ENCODE data around the gene CHRND. TPM values are rescaled to one million over a fixed set of nuclear protein-coding genes. Genes with fewer than 3 reads are reported as not detected.

CHRND gene
- total and polyA plus RNA-seq, 4 donors, result not detected

DNA sequence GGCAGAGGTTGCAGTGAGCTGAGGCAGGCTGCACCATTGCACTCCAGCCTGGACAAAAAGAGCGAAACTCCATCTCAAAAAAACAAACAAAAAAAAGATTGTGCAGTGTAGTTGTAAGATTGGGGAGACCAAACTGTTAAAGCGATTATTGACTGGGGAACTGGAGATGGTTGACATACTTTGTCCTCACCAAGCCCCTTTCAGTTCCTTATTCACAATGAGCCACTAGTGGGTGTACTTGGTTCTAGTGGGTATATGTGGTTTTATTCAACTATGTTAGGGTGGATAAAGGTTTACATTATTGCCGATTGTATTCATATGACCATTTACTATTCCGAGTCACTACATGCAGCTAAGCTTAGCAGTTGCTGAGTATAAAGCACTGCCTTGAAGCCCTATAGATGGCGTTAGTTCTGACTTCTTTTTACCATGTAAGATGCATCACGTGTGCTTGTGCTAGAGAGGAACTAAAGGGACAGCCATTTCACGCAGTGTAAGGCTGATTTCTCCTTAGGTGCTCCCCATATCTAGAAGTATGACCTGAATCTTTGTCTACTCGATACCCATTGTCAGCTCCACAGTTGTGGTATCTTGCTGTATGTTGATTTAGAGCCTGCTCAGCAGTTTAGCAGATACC, 36.7 kb downstream of the CHRND start (continued):
- TF ChIP-seq TAF1 (conservative IDR thresholded peaks at IDR 0.05), result no peak
- TF ChIP-seq RXRA (IDR thresholded peaks at IDR 0.05), result no peak
- TF ChIP-seq, protein P1, sequence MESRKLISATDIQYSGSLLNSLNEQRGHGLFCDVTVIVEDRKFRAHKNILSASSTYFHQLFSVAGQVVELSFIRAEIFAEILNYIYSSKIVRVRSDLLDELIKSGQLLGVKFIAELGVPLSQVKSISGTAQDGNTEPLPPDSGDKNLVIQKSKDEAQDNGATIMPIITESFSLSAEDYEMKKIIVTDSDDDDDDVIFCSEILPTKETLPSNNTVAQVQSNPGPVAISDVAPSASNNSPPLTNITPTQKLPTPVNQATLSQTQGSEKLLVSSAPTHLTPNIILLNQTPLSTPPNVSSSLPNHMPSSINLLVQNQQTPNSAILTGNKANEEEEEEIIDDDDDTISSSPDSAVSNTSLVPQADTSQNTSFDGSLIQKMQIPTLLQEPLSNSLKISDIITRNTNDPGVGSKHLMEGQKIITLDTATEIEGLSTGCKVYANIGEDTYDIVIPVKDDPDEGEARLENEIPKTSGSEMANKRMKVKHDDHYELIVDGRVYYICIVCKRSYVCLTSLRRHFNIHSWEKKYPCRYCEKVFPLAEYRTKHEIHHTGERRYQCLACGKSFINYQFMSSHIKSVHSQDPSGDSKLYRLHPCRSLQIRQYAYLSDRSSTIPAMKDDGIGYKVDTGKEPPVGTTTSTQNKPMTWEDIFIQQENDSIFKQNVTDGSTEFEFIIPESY (IDR thresholded peaks at IDR 0.05), result no peak
- TF ChIP-seq JUND (IDR thresholded peaks at IDR 0.05), result no peak

- H3K4me1 ChIP-seq (ENCODE audit: control insufficient read depth in 4 of 4, insufficient read depth in 4 of 4, low read length in 3 of 4), result no peaks in the 10 kb centered on the region
- H3K27ac ChIP-seq (ENCODE audit: low read depth in 1 of 2, low read length in 2 of 2), result no peak overlapping the region
- no peak overlapping the region for H3K9ac ChIP-seq (ENCODE audit: low read depth in 1 of 2, low read length in 2 of 2)
- no peak overlapping the region for H3K4me3 ChIP-seq (ENCODE audit: low read depth in 1 of 3, low read length in 3 of 3)
- 79% methylated on average over 3 of the region's 3 CpGs for WGBS
- no peaks in the 10 kb centered on the region for H3K27me3 ChIP-seq (ENCODE audit: control insufficient read depth in 4 of 4, insufficient read depth in 4 of 4, low read length in 3 of 4)
- no peaks in the 10 kb centered on the region for H3K9me3 ChIP-seq (ENCODE audit: control insufficient read depth in 4 of 4, low read length in 3 of 4)
- no peak for DNase-seq (ENCODE audit: low spot score)
- H3K36me3 ChIP-seq (ENCODE audit: control insufficient read depth in 4 of 4, insufficient read depth in 3 of 4, low read depth in 1 of 4, low read length in 3 of 4), result peaks cover 13 to 65% (median 55%) of the 10 kb centered on the region in 4 donors
- TF ChIP-seq, protein P2, sequence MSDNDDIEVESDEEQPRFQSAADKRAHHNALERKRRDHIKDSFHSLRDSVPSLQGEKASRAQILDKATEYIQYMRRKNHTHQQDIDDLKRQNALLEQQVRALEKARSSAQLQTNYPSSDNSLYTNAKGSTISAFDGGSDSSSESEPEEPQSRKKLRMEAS (IDR thresholded peaks at IDR 0.05), result no peak
- TF ChIP-seq HNF4A (conservative IDR thresholded peaks at IDR 0.05), result no peak
- no peak for TF ChIP-seq HNF4G (IDR thresholded peaks at IDR 0.05)
- no peak for TF ChIP-seq RXRA (IDR thresholded peaks at IDR 0.05)
- TF ChIP-seq YY1 (IDR thresholded peaks at IDR 0.05), result no peak
- no peak for TF ChIP-seq SP1 (IDR thresholded peaks at IDR 0.05)
- TF ChIP-seq FOXA1 (IDR thresholded peaks at IDR 0.05), result no peak
- no peak for TF ChIP-seq NR2F2 (IDR thresholded peaks at IDR 0.05)
- TF ChIP-seq, protein P3, sequence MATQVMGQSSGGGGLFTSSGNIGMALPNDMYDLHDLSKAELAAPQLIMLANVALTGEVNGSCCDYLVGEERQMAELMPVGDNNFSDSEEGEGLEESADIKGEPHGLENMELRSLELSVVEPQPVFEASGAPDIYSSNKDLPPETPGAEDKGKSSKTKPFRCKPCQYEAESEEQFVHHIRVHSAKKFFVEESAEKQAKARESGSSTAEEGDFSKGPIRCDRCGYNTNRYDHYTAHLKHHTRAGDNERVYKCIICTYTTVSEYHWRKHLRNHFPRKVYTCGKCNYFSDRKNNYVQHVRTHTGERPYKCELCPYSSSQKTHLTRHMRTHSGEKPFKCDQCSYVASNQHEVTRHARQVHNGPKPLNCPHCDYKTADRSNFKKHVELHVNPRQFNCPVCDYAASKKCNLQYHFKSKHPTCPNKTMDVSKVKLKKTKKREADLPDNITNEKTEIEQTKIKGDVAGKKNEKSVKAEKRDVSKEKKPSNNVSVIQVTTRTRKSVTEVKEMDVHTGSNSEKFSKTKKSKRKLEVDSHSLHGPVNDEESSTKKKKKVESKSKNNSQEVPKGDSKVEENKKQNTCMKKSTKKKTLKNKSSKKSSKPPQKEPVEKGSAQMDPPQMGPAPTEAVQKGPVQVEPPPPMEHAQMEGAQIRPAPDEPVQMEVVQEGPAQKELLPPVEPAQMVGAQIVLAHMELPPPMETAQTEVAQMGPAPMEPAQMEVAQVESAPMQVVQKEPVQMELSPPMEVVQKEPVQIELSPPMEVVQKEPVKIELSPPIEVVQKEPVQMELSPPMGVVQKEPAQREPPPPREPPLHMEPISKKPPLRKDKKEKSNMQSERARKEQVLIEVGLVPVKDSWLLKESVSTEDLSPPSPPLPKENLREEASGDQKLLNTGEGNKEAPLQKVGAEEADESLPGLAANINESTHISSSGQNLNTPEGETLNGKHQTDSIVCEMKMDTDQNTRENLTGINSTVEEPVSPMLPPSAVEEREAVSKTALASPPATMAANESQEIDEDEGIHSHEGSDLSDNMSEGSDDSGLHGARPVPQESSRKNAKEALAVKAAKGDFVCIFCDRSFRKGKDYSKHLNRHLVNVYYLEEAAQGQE (IDR thresholded peaks at IDR 0.05), result no peak
- TF ChIP-seq EGR1 (IDR thresholded peaks at IDR 0.05; ENCODE audit: low read depth in 2 of 2), result no peak
- TF ChIP-seq CTCF (IDR thresholded peaks at IDR 0.05; ENCODE audit: low read depth, low read length, missing input control), result no peak
- TF ChIP-seq FOXA2 (IDR thresholded peaks at IDR 0.05), result no peak
- no peak for TF ChIP-seq GABPA (IDR thresholded peaks at IDR 0.05 in 1 of 2, conservative IDR thresholded peaks at IDR 0.05 in 1 of 2)
These were observed 37.6 kb downstream of the CHRND start for GRCh38 chr2:232563580-232563979.

All from liver (tissue), 9 donors.